Posterior vena cava (tissue), 2 donors: ENCODE results near the gene LSAMP. TPM values are rescaled to one million over a fixed set of nuclear protein-coding genes. Genes with fewer than 3 reads are reported as not detected.

Source experiments
- DNase-seq: peaks from one replicate; pipeline ENCODE4 v3.0.0-alpha.2; 2020; ENCODE audit warnings: low spot score
- intact Hi-C, 2 donors: fragments of 100-400 bp; cut with DNase I; formaldehyde crosslinking; loops; one replicate each; pipeline versions ENCODE4 v1.14.1 to v1.14.2; 2022 to 2023
- total RNA-seq, 2 donors: library from RNA; stranded (reverse); fragmentation: NEBNext Ultra II Directional; extraction: Animal tissue kit (Norgen Biotek cat#: 25700); gene quantifications; one replicate each; pipeline ENCODE4 v1.2.1, GENCODE V29; 2021
- donor health status: DM: yes; HTN: yes; CAD: no.
- donor health status: DM: yes; HTN: yes; CAD: no.

Gene LSAMP
- total RNA-seq, 2 donors from 2014 or later = 3.7 to 11.9 TPM

DNA sequence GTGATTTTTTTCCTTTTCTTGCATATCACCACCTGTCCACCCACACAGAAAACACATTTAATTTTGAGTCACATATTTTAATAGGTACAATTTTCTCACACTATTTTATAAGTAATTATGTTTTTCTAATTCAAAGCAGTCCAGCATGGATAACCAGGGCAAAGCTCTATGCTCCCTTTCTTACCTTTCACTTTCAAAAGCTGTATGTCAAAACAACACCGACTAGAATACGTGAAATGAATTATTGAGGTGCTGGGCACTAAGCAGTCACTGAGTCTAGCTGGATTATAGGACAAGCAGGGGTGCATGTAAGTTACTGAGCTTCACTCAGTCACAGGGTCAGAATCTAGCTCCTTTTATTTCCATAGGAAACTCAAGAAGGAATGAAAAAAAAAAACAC lies 60.6 kb downstream of the LSAMP start:
- intact Hi-C loops = no loop called here
- no peak for DNase-seq

DNA sequence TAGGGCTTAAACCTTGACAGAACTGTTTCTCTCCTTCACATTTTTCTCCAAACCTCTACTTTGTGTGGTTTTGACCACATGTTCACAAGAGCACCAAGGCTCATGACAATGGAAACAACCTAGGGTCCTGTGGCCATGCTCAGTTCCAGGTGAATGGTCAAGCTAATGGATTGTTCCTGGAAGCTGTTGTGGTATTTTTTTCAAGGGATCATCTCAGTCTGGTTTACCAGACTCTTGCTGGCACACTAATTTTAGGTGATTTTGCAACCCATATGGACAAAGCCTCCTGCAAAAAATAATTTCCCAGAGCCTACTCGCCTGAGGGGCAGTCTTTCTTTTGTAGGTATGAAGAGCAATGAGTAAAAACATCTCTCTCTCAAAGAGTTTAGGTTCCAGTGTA lies 67.2 kb downstream of the LSAMP start:
- intact Hi-C loops = no loop called here

DNA sequence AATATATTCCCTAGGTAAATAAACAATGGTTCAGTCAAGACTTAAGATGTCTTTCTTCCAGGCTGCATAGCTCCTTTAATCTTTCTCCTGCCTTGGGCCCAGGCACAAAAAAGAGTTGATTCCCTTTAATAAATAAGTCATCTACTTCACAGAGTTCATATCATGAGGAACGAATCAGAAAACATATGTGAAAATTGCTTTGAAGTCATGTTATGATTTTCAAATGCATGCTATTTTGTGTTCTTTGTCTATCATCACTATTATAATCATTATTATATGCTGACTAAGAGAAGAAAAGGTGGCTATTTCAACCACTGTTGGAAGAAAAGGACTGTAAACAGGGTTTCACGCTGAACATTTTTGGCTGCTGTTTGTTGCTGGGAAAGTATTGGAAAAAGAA lies 70.4 kb downstream of the LSAMP start:
- intact Hi-C loops = no loop called here
- no peak for DNase-seq

More for the DNA sequence above, 67.2 kb downstream of the LSAMP start:
- DNase-seq = no peak

DNA sequence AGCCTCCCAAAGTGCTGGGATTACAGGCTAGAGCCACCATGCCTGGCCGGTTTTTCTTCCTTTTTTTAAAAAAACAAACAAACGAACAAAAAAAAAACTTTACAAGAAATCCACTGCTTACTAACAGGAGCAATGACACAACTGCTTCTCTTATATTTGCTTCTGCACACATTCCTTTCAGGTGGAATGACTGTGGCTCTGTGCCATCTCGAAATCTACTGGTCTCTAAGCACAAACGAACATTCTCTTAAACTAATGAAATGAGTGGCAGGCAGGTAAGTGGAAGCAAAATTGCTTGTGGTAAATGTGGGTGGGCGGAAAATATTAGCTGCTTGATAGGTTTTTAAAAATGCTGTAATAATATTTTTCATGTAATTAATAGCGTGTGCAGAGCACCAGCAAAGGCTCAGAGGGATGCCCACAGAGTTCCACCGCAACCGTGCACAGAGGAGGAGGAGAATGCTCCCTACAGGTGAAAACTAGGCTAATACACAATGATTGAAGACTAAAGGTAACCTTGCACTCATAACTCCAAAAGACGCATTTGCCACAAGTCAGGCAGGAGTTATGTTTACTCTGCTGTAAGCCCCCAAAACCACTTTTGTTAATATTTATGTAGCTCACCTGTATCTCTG lies 77.4 kb downstream of the LSAMP start:
- intact Hi-C loops = no loop called here

DNA sequence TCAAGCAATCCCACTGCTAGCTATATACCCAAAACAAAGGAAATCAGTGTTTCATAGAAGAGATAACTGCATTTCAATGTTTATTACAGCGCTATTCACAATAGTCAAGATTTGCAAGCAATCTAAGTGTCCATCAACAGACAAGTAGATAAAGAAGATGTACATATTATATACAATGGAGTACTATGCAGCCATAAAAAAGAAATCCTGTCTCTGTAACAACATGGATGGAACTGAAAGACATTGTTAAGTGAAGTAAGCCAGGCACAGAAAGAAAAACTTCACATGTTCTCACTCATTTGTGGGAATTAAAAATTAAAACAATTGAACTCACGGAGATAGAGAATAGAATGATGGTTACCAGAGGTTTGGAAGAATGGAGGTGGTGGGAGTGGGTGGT lies 89.2 kb downstream of the LSAMP start:
- DNase-seq = no peak
- intact Hi-C loops = no loop called here

More for the DNA sequence above, 77.4 kb downstream of the LSAMP start:
- no peak for DNase-seq

DNA sequence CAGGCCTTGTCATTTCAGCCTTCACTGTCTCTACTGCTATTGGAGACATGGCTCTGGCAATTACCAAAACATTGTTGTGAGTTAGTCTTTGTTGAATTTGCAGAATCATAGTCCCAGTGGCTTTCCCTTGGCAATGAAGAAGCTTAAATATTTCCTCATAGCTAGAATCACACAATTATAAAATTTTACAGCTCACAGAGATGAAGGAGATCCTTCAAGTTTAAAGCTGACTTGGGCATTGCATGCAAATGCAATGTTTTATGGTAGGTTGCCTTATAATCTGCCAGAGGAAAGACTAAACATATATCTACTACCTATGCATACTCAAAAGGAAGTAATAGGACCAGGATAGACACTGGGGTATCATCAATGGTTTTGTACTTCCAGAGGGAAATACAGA lies 90.9 kb downstream of the LSAMP start:
- intact Hi-C loops = no loop called here

DNA sequence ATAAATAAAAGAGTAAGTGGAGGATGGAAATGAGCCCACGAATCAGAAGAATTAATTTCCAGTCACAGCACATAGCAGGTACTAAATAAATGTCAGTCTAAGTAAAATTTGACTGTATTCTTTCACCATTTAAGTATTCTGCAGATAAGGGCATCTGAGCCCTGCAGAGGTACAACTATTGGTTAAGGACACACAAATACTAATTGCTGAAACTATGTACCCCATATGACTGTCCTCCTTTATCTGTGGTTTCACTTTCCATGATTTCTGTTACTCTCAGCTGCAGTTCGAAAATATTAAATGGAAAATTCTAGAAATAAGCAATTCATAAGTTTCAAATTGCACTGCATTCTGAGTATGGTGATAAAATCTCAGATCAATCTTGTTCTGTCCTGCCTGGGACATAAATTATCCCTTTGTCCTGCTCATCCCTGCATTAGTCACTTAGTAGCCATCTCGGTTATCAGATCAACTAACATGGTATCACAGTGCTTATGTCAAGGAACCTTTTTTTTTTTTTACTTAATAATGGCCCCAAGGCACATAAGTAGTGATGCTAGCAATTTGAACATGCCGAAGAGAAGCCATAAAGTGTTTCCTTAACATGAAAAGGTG lies 95.1 kb downstream of the LSAMP start:
- DNase-seq = no peak
- intact Hi-C loops = no loop called here

More for the DNA sequence above, 90.9 kb downstream of the LSAMP start:
- no peak for DNase-seq

DNA sequence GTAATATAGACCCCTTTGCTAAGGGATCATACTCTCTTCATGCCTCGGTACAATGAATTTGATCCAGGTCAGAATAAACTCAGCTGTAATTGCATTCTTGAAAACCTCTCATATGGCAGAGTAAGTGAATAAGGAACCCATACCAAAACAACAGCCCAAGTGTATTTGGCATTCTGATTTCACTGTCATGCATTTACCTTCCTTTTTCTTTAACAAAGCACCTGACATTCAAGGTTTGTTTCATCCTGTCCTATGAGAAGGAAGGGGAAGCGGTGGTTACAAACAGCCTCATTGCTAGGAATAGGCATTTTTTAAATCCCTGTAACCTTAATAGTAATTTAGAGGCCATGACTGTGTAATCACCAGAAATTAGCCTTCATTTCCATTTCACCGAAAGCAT lies 97.1 kb downstream of the LSAMP start:
- DNase-seq = no peak
- intact Hi-C loops = no loop called here

DNA sequence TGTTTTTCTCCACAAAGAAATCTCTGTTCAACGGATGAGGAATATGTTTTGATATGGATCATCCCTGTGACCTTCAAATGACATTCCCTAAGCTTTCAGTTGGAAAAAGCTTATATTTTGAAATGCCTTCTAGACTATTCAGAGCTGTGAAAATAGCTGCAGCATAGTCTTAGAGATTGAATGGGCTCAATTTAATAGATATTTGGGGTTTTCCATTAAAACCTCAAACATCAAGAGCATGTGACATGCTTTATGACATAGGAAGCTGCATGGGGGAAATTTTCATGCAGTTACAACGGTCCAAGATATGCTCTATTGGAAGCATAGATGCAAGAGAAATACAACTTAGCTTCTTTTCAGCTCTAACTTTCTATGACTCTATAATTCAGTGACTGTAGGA lies 102.8 kb downstream of the LSAMP start:
- DNase-seq = no peak
- intact Hi-C loops = no loop called here

DNA sequence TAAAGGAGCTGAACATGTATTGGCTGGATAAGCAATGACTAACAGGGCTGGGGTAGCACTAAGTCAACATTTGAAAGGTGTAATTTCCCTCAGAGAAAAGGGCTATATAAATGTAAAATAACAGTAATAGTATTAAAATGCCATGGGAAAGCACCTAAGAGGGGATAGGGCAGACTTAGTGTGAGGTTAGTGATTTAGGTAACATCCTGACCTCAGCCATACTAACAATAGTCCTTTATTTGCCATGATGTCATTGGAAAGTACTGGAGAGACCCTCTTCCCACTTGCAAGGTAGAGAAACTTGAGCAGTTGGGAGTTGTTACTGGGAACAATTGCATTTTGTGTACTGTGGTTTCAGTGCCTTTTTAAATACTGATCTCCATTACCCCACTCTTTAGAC lies 103.4 kb downstream of the LSAMP start:
- no peak for DNase-seq
- intact Hi-C loops = no loop called here

DNA sequence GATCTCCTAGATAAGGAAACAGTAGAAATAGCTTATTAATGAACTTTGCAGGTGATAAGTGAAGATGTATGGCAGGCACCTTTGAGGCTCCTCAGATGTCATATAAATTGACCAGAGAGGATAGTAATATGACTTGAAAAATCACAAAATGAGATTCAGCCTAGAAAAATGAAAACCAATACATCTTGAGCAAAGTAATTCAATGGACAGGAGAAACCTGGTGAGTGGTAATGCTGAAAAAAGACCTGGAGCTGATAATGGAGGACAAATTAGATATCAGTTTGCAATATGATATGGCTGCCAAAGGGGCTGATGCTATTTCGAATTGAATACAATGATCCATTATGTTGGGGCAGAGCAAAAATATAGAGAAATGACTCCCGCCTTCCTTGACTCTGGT lies 103.9 kb downstream of the LSAMP start:
- DNase-seq = no peak
- intact Hi-C loops = no loop called here

DNA sequence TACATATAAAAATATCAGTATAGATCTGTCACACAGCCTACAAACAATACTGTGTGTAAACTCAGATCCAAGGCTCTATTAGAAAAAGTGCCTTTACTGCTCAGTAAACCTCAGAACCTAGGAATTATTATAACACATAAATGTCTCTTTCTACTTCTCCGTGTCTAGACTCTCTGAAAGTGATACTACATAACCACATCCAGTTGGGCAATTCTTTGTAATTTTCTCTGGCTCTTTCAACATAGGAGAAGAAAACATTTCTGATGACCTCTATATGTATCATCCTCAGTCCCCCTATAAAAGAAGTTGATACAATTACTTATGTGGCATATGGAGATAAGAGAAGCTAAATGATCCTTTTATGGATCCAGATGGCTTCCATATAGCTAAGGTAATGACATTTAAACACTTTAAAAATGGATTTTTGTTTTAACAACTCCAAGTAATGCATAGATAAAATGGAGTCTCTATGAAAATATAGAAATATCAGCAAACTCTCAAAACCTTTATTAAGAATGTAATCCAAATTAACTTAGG lies 104.5 kb downstream of the LSAMP start:
- intact Hi-C loops = no loop called here
- no peak for DNase-seq

DNA sequence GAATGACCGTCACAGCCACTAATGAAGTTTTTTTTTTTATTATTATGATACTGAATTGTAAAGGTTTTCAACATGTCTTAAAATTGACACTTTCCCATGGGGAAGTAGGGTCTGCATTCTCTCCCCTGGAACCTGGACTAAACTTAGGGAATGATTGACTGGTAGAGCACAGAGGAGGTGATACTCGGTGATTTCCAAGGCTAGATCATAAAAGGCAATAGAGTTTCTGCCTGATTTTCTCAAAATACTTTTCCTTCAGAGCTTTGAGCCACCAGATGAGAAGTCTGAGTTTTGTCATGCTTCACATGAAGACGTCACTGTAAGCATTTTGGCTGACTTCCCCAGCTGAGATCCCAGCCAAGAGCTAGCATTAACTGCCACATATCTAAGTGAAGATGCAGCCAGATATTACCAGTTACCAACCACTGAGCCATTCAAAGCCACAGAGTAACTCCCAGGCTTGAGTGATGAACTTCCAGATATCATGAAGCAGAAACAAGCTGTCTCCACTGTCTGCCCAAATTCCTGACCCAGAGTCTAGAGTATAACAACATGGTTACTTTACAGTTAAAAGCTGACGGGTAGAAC lies 105.8 kb downstream of the LSAMP start:
- DNase-seq = no peak
- intact Hi-C loops = no loop called here

DNA sequence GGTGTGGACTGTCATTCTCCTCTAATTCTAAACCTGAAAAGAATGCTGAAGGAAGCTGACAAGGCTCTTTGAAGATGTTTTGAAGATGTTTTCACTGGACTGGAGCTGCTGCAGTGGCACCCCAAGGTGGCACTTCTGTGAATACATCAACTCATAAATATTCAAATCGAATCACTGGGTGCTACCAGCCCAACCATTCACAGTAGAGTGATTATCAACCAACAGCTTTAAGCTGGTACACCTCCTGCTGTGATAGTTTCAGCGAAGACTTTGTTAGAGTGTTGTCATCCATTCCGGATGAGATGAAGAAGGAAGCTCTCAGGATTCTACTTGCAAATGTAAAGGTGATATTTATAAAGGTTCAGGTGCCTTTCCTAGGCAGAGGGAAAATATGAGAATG lies 106.6 kb downstream of the LSAMP start:
- DNase-seq = no peak
- intact Hi-C loops = no loop called here

DNA sequence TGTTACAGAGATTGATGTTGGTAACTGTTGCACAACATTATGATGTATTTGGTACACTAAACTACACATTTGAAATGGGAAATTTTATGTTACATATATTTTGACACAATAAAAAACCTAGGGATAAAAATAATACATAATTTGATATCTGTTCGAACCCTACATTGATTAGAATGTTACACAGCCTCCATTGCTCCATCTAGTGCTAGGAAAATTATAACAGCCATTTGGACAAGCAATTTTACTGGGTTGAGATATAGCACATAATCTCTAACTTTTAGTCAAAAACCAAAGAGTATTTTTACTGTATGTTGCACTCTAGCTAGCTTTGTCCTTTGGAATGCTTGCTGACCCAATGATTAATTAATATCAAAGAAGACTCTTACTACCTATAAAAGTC lies 108.1 kb downstream of the LSAMP start:
- intact Hi-C loops = no loop called here
- no peak for DNase-seq

DNA sequence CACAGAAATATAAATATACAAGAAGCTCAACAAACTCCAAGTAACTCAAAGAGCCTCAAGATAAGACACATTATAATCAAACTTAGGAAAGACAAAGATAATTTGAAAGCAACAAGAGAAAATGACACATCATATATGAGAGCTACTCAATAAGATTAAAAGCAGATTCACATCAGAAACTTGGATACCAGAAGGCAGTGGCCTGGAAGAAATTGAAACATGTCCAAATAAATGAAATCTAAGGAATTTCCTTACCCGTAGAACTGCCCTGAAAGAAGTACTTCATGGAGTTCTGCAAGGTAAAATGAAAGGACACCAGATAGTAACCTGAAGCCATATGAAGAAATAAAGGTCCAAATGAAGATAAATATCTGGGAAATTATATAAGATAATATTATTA lies 113.9 kb downstream of the LSAMP start:
- intact Hi-C loops = no loop called here
- no peak for DNase-seq

DNA sequence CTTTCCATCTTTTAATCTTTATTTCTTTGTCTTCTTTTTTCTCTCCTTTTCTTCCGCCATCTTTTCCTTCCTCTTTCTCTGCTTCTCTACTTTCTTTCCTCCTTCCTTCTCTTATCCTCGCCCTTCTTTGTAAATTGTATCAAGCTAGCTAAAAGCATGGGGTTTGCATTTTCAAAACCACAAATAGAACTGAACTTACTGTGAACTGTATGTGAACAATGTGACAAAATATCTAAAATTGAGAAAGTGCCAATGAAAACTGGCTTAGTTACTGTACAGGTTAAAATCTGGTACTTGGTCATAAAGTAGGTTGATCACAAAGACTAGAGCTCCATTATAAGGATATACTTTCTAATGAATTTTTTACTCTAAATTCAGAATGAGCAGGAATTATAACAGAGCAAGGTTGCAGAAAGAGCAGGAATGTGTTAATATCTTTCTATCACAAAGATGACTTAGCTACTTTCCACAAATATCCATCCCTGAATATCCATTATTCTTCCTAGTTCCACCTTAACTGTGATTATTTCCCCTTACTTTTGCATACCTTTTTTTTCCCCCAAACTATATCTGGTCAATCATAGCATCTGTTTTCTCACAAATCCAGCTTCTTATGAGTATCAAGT lies 122.4 kb downstream of the LSAMP start:
- intact Hi-C loops = no loop called here

DNA sequence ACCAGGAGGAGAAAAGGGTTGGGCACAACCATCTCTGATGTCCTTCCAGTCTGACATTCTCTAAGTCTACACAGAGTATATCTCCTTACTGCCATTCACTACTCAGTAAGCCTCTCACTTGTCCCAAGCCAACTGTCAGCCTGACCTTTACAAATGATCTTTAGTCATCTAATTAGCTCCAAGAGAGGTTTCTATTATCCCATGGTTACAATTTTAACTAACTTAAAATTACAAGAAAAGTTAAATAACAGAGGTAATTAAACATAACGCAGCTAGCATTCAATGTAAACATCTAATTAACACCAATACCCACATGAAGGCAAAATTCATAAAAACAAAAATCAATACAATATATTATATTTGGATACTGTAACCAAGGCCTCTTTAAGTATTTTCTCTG lies 126.9 kb downstream of the LSAMP start:
- DNase-seq = no peak
- intact Hi-C loops = no loop called here

More for the DNA sequence above, 122.4 kb downstream of the LSAMP start:
- DNase-seq = no peak

DNA sequence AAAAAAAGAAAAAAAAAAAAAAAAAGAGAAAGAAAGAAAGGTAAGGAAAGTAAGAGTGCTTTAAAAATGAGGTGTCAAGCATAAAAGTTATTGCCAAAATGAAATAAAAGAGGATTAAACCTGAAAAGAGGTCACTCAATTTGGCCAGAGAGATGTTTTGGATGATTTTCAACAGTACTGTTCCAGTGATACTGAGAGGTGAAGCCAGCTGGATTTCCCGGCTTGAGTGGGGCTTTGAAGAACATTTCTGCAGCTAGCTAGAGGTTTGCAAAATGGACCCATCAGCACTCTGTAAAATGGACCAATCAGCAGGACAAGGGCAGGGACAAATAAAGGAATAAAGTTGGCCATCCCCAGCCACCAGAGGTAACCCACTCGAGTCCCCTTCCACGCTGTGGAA lies 128.5 kb downstream of the LSAMP start:
- no peak for DNase-seq
- intact Hi-C loops = no loop called here

DNA sequence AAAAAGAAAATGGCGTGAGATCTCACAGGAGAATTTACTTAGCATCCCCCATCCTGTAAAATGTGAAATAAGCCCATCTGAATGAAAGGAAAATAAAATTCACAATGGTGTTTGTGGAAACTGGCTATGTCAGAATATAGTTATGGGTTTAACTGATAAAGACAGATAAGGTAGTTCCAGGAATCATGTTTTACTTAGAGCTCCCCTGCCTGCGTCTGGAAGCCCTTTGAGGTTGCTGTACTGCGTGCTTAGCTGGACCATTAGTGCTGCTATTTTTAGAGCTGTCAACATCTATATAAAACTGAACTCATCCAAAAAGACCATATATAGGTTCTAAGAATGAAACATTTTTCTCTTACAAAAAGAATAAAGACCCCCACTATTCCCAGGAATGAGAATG lies 130.8 kb downstream of the LSAMP start:
- intact Hi-C loops = no loop called here
- DNase-seq = no peak
